Left forelimb (tissue), 1 donor: Measurements from ENCODE around the gene LCE1D.

ENCODE experiments used
- DNase-seq: peaks from one replicate; pipeline ENCODE4 v3.0.0-alpha.2; 2018; ENCODE audit warnings: low spot score

LCE1D gene

GRCh38 chr1:152796421-152796820, at the start of gene LCE1D:
Gene LCE1D (plus strand): TSS chr1:152796721. CDS start chr1:152797795, 1,074 bp downstream.
- DNase-seq, result no peak

GRCh38 chr1:152747831-152748230, 48.7 kb upstream of the LCE1D start:
- no peak for DNase-seq

- DNase-seq, result no peak
Measured at GRCh38 chr1:152752225-152752624, 44.3 kb upstream of the LCE1D start.

- DNase-seq, result no peak
Measured at GRCh38 chr1:152753586-152753985, 42.9 kb upstream of the LCE1D start.

- DNase-seq, result no peak
Measured at GRCh38 chr1:152756872-152757271, 39.6 kb upstream of the LCE1D start.

- no peak for DNase-seq
Measured at GRCh38 chr1:152757747-152758146, 38.8 kb upstream of the LCE1D start, which contains the start of gene KPRP. Gene KPRP (plus strand): TSS chr1:152758025. CDS start chr1:152759589, 1,564 bp downstream.

GRCh38 chr1:152758636-152759035, 37.9 kb upstream of the LCE1D start:
- no peak for DNase-seq

- no peak for DNase-seq
Measured at GRCh38 chr1:152759453-152760173, 36.9 kb upstream of the LCE1D start.

- DNase-seq, result no peak
Measured at GRCh38 chr1:152760551-152761190, 35.9 kb upstream of the LCE1D start.

GRCh38 chr1:152761609-152762213, 34.8 kb upstream of the LCE1D start:
- DNase-seq, result no peak

GRCh38 chr1:152768847-152769533, 27.5 kb upstream of the LCE1D start:
- no peak for DNase-seq

- DNase-seq, result no peak
Measured at GRCh38 chr1:152770411-152770810, 26.1 kb upstream of the LCE1D start.

GRCh38 chr1:152774875-152775274, 21.6 kb upstream of the LCE1D start, which contains the start of gene LCE1F:
Gene LCE1F (plus strand): TSS chr1:152775140. CDS start chr1:152776372, 1,232 bp downstream.
- DNase-seq, result no peak

GRCh38 chr1:152776361-152776760, 20.2 kb upstream of the LCE1D start:
- DNase-seq, result no peak

GRCh38 chr1:152777510-152778137, 18.9 kb upstream of the LCE1D start:
- no peak for DNase-seq

- no peak for DNase-seq
Measured at GRCh38 chr1:152783095-152783494, 13.4 kb upstream of the LCE1D start.

- DNase-seq, result no peak
Measured at GRCh38 chr1:152786077-152786476, 10.4 kb upstream of the LCE1D start, which contains the start of gene LCE1E. Gene LCE1E (plus strand): TSS chr1:152786257. CDS start chr1:152787300, 1,043 bp downstream.

GRCh38 chr1:152795686-152796085, 835 bp upstream of the LCE1D start:
- DNase-seq, result no peak

GRCh38 chr1:152801333-152801732, 4.8 kb downstream of the LCE1D start:
- no peak for DNase-seq

- no peak for DNase-seq
Measured at GRCh38 chr1:152806576-152806975, 10.1 kb downstream of the LCE1D start, which contains the start of gene LCE1C. Gene LCE1C (minus strand): TSS chr1:152806651. CDS start chr1:152805478, 1,173 bp downstream.

- no peak for DNase-seq
Measured at GRCh38 chr1:152811050-152811449, 14.5 kb downstream of the LCE1D start.

- DNase-seq, result no peak
Measured at GRCh38 chr1:152811671-152812070, 15.2 kb downstream of the LCE1D start, which contains the start of gene LCE1B. Gene LCE1B (plus strand): TSS chr1:152811971. CDS start chr1:152812447, 476 bp downstream.
